HepG2 (cell line): Measurements from ENCODE around the gene FGFR3. TPM values are rescaled to one million over a fixed set of nuclear protein-coding genes. Genes with fewer than 3 reads are reported as not detected.

Experiments
- AGO2 ChIP-seq: fragments of 200-400 bp; formaldehyde crosslinking; optimal IDR thresholded peaks from 2 replicates; pipeline ENCODE3; 2017; ENCODE audit warnings: mild to moderate bottlenecking, low read depth, low read length, moderate library complexity
- HNF4G ChIP-seq, 2 experiments: sonication (generic) in 1 of 2; formaldehyde crosslinking in 1 of 2; IDR thresholded peaks; 2 replicates each; pipeline versions ENCODE4 v1.4.0 to v1.6.1; 2011 to 2020; ENCODE audit warnings: borderline replicate concordance in 2 of 2, low read depth in 2 of 2, mild to moderate bottlenecking in 2 of 2, low read length in 1 of 2, missing genetic modification reagents in 1 of 2, moderate library complexity in 1 of 2
- KAT7 ChIP-seq: IDR thresholded peaks from 2 replicates; pipeline ENCODE4 v1.6.1; 2018; ENCODE audit warnings: borderline replicate concordance, missing compliant biosample characterization
- MBD4 ChIP-seq: IDR thresholded peaks from 2 replicates; pipeline ENCODE4 v1.6.1; 2012; ENCODE audit warnings: low read length, inconsistent platforms, borderline replicate concordance
- NAIF1 ChIP-seq: sonication (generic); formaldehyde crosslinking; IDR thresholded peaks from 2 replicates; pipeline ENCODE4 v1.5.0; 2020; ENCODE audit warnings: mild to moderate bottlenecking, missing genetic modification reagents, borderline replicate concordance
- SAP130 ChIP-seq: IDR thresholded peaks from 2 replicates; pipeline ENCODE4 v1.6.1; 2016; ENCODE audit warnings: low read depth
- SATB2 ChIP-seq: sonication (generic); formaldehyde crosslinking; IDR thresholded peaks from 2 replicates; pipeline ENCODE4 v1.5.0; 2020; ENCODE audit warnings: missing genetic modification reagents
- SP2 ChIP-seq: sonication (generic); formaldehyde crosslinking; IDR thresholded peaks from 2 replicates; pipeline ENCODE4 v1.5.1; 2020; ENCODE audit warnings: mild to moderate bottlenecking, missing genetic modification reagents
- U2AF1 ChIP-seq: fragments of 200-400 bp; formaldehyde crosslinking; optimal IDR thresholded peaks from 2 replicates; pipeline ENCODE3; 2017; ENCODE audit warnings: mild to moderate bottlenecking, low read depth, low read length
- UBTF ChIP-seq: sonication (generic); formaldehyde crosslinking; IDR thresholded peaks from 2 replicates; pipeline ENCODE4 v1.4.0; 2020; ENCODE audit warnings: mild to moderate bottlenecking, missing genetic modification reagents
- ZBTB7B ChIP-seq: sonication (generic); formaldehyde crosslinking; IDR thresholded peaks from 2 replicates; pipeline ENCODE4 v1.4.0; 2020; ENCODE audit warnings: missing genetic modification reagents
- ZC3H4 ChIP-seq: sonication (generic); formaldehyde crosslinking; IDR thresholded peaks from 2 replicates; pipeline ENCODE4 v1.4.0; 2020; ENCODE audit warnings: missing genetic modification reagents, borderline replicate concordance
- ZFAT ChIP-seq: sonication (generic); formaldehyde crosslinking; conservative IDR thresholded peaks from 2 replicates; pipeline ENCODE4 v1.8.1; 2023; ENCODE audit warnings: missing genetic modification reagents, inconsistent platforms
- ZNF280D ChIP-seq: sonication (generic); formaldehyde crosslinking; IDR thresholded peaks from 2 replicates; pipeline ENCODE4 v1.5.1; 2020; ENCODE audit warnings: mild to moderate bottlenecking, missing genetic modification reagents
- ZNF670 ChIP-seq: sonication (generic); formaldehyde crosslinking; IDR thresholded peaks from 2 replicates; pipeline ENCODE4 v1.8.0; 2022; ENCODE audit warnings: mild to moderate bottlenecking, missing genetic modification reagents, borderline replicate concordance
- ZNF746 ChIP-seq: sonication (generic); formaldehyde crosslinking; IDR thresholded peaks from 2 replicates; pipeline ENCODE4 v1.8.0; 2022; ENCODE audit warnings: mild to moderate bottlenecking, missing genetic modification reagents
- polyA plus RNA-seq, 8 experiments: library from polyadenylated mRNA; depleted of rRNA in 3 of 8; stranded (reverse) in 7 of 8; unstranded in 1 of 8; fragments of >200 nt; fragmentation: Illumina TruSeq in 4 of 8; extraction: Trizol in 4 of 8; gene quantifications; 2 replicates each; pipeline versions ENCODE4 v1.2.1 to v1.2.3, GENCODE V29; 2011 to 2016; ENCODE audit warnings: low read depth in 4 of 8, missing spikeins in 1 of 8, mixed read lengths in 1 of 8; ENCODE audit not compliant: insufficient read depth in 1 of 8
- total RNA-seq, 5 experiments: library from RNA; depleted of rRNA; stranded (reverse); fragments of >200 nt; fragmentation: Illumina TruSeq; extraction: Trizol; gene quantifications; 2 replicates each; pipeline ENCODE4 v1.2.3, GENCODE V29; 2016; ENCODE audit warnings: low read depth in 1 of 5
- TF ChIP-seq, protein P1 (sequence below): sonication (generic); formaldehyde crosslinking; conservative IDR thresholded peaks from 2 replicates; pipeline ENCODE4 v1.4.0; 2020; ENCODE audit warnings: missing genetic modification reagents
- TF ChIP-seq, protein P2 (sequence below): sonication (generic); formaldehyde crosslinking; IDR thresholded peaks from 2 replicates; pipeline ENCODE4 v1.8.0; 2022; ENCODE audit warnings: missing genetic modification reagents, mild to moderate bottlenecking, borderline replicate concordance
- TF ChIP-seq, protein P3 (sequence below): sonication (generic); formaldehyde crosslinking; IDR thresholded peaks from 2 replicates; pipeline ENCODE4 v1.5.0; 2020; ENCODE audit warnings: mild to moderate bottlenecking, missing genetic modification reagents

Gene FGFR3
- total and polyA plus RNA-seq, 2 of the 13 experiments (the other 11 are each of a cell fraction or from before 2014, with no cell fraction given), result 103 to 109 TPM

- TF ChIP-seq, protein P1, sequence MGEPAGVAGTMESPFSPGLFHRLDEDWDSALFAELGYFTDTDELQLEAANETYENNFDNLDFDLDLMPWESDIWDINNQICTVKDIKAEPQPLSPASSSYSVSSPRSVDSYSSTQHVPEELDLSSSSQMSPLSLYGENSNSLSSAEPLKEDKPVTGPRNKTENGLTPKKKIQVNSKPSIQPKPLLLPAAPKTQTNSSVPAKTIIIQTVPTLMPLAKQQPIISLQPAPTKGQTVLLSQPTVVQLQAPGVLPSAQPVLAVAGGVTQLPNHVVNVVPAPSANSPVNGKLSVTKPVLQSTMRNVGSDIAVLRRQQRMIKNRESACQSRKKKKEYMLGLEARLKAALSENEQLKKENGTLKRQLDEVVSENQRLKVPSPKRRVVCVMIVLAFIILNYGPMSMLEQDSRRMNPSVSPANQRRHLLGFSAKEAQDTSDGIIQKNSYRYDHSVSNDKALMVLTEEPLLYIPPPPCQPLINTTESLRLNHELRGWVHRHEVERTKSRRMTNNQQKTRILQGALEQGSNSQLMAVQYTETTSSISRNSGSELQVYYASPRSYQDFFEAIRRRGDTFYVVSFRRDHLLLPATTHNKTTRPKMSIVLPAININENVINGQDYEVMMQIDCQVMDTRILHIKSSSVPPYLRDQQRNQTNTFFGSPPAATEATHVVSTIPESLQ, result no peak
- TF ChIP-seq, protein P2, sequence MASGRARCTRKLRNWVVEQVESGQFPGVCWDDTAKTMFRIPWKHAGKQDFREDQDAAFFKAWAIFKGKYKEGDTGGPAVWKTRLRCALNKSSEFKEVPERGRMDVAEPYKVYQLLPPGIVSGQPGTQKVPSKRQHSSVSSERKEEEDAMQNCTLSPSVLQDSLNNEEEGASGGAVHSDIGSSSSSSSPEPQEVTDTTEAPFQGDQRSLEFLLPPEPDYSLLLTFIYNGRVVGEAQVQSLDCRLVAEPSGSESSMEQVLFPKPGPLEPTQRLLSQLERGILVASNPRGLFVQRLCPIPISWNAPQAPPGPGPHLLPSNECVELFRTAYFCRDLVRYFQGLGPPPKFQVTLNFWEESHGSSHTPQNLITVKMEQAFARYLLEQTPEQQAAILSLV (CRISPR knock-in tag), result no peak
- TF ChIP-seq UBTF (CRISPR knock-in tag), result peak; percentile 62
- TF ChIP-seq U2AF1, result peak; percentile 52
- TF ChIP-seq ZNF670 (CRISPR knock-in tag), result no peak
- TF ChIP-seq, protein P3, sequence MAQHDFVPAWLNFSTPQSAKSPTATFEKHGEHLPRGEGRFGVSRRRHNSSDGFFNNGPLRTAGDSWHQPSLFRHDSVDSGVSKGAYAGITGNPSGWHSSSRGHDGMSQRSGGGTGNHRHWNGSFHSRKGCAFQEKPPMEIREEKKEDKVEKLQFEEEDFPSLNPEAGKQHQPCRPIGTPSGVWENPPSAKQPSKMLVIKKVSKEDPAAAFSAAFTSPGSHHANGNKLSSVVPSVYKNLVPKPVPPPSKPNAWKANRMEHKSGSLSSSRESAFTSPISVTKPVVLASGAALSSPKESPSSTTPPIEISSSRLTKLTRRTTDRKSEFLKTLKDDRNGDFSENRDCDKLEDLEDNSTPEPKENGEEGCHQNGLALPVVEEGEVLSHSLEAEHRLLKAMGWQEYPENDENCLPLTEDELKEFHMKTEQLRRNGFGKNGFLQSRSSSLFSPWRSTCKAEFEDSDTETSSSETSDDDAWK (CRISPR knock-in tag), result no peak
- 0 out of 2 replicates have a peak, but pooled peaks have one; percentile 1 for TF ChIP-seq HNF4G (IDR thresholded peaks at IDR 0.05; ENCODE audit: borderline replicate concordance, low read depth, low read length)
- no peak for TF ChIP-seq HNF4G (CRISPR knock-in tag; IDR thresholded peaks at IDR 0.05; ENCODE audit: borderline replicate concordance, low read depth)
- 0 out of 2 replicates have a peak, but pooled peaks have one; percentile 65 for TF ChIP-seq NAIF1 (CRISPR knock-in tag)
- TF ChIP-seq ZFAT (CRISPR knock-in tag), result no peak
- no peak for TF ChIP-seq AGO2
- TF ChIP-seq ZNF280D, result no peak
- no peak for TF ChIP-seq SATB2 (CRISPR knock-in tag)
- TF ChIP-seq MBD4, result no peak
- TF ChIP-seq ZBTB7B (CRISPR knock-in tag), result 0 out of 2 replicates have a peak, but pooled peaks have one; percentile 5
- TF ChIP-seq SP2 (CRISPR knock-in tag), result no peak
- peak; percentile 65 for TF ChIP-seq SAP130
- no peak for TF ChIP-seq KAT7 (CRISPR knock-in tag)
- TF ChIP-seq ZNF746 (CRISPR knock-in tag), result 0 out of 2 replicates have a peak, but pooled peaks have one; percentile 56
- TF ChIP-seq ZC3H4 (CRISPR knock-in tag), result 0 out of 2 replicates have a peak, but pooled peaks have one; percentile 30
Observed at GRCh38 chr4:1767770-1768366, 25.2 kb upstream of the FGFR3 start (continued).
